T-helper 22 cell (primary cell): ENCODE results near the gene KRTAP5-8.
"Not testable (repeated sequence)": the region's sequence is repeated elsewhere in the genome, so short reads cannot be mapped to it uniquely, and the experiment has no call there.

ENCODE experiments used
- DNase-seq: peaks from one replicate; pipeline ENCODE4 v3.0.0-alpha.2; 2020; ENCODE audit warnings: low read depth

The KRTAP5-8 gene

GRCh38 chr11:71574418-71574817, 36.6 kb downstream of the KRTAP5-8 start:
- DNase-seq = no peak

GRCh38 chr11:71575723-71576424, 38.0 kb downstream of the KRTAP5-8 start:
- DNase-seq = no peak

DNA sequence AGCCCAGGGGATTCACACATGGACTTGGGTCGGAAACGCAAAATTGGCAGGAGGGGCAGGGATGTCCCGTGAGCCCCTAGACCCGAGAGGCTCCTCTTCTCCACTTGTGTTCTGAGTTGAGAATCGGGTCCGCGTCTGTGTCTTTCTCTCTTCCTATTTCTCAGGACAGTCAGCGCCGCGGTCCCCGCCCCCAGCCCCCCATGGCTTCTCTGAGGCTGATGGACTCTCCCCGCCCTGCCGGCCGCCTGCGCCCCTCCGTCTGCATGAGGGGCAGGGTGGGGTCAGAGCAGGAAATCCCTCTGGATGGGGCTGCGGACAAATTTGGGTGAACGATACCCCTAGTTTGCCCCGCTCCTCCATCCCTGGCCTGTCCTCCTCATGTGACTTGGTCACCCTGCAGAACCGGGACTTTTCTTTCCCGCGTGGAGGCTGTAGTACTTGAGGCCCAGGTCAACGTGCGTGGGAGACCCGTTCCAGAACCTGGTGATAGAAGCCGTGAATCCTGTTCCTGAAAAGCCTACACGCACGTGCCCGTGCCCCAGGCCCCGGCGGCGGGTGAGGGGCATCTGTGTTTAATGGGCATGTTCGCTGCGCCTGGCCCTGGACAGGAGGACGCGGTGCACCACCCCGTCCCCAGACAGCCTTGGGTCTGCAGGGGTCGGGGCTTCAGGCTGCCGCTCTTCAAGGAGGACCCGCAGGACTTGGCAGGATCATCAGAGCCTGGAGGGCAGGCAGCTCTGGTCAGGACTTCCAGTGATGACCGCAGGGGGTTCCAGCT, 39.1 kb downstream of the KRTAP5-8 start:
- not testable (repeated sequence) for DNase-seq

GRCh38 chr11:71577469-71578004, 39.7 kb downstream of the KRTAP5-8 start:
- DNase-seq = no peak

DNA sequence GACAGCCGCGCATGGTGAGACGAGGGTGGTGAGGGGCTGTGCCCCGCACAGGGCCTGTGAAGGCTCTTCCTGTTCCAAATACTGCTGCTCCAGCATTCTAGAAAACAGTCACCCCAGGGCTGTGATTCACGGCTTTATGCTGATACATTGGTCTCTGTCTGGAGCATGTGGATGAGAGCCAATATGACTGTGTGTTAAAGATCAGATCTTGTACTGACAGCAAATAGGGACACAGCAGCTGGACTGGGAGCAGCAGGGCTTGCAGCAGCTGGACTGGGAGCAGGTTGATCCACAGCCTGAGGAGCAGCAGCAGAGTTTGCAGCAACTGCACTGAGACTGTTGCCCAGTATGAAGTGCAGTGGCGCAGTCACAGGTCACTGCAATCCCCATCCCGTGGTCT, 41.7 kb downstream of the KRTAP5-8 start:
- not testable (repeated sequence) for DNase-seq

- no peak for DNase-seq
Observed at GRCh38 chr11:71580057-71581003, 42.5 kb downstream of the KRTAP5-8 start.

DNA sequence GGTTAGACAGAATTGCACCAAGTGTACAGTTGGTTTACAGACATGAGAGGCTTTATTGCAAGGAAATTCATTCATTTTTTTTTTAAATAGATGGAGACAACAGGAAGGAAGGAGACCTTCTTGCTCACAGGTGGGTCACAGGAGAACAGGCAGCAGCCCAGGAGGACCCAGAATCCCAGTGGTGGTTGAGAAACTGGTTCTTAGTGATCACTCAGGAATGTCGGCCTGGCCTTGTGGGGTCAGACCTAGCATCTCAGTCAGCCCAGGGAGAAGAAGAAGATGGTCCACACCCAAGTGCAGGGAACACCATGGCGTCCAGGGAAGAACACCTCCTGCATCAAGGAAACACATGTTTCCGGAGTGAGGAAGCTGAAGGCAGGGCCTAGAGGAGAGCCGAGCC, 44.0 kb downstream of the KRTAP5-8 start:
- DNase-seq = no peak

- DNase-seq = no peak
Observed at GRCh38 chr11:71582309-71582895, 44.6 kb downstream of the KRTAP5-8 start, which contains the start of gene KRTAP5-11. Gene KRTAP5-11 (minus strand): TSS chr11:71582875. CDS start chr11:71582837, 38 bp downstream.

GRCh38 chr11:71582969-71583368, 45.1 kb downstream of the KRTAP5-8 start:
- not testable (repeated sequence) for DNase-seq

DNA sequence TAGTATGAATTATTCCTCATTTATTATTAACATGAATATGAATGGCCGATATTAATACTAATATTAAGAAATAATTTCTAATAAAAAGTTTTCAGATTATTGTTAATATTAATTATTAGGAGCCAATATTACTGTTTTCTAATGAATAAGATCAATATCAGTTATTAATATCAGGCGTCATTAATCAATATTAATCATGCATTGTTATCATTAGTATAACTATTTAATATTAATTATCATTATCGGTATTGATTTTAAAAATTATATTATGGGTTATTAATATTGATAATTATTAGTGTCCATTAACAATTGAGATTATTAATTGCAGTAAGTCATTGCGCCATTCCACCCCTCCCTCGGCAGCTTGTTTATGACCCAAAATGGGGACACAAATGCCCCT, 47.8 kb downstream of the KRTAP5-8 start:
- DNase-seq = not testable (repeated sequence)

GRCh38 chr11:71588314-71588713, 50.5 kb downstream of the KRTAP5-8 start:
- DNase-seq = not testable (repeated sequence)
